ENCODE measurements around the gene ACYP2.

DNA sequence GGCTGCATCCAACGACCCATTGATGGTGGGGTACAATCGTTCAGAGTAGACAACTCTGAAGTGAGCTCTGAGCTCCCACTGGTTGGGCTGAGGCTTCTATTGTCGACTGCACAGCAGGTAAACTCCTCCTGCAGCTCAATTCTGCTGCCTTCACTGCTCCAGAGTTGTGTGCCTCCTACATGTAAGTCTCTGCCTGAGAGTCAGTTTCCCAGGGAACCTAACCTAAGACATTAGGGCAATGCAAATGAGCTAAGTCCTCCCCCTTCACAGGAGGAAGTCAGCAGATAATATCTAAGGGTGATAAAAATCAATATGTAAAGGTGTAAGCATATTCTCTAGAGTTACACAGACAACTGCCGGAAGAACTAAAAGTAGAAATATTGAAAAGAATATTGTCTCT, 22.5 kb upstream of the ACYP2 start:
- TF ChIP-seq POLR2AphosphoS5 (IDR thresholded peaks at IDR 0.05): no peak
- TF ChIP-seq CTCF (IDR thresholded peaks at IDR 0.05): no peak

Data from transverse colon (tissue), 4 donors.